ENCODE measurements around the gene ULBP1.
"Not testable (repeated sequence)": the region's sequence is repeated elsewhere in the genome, so short reads cannot be mapped to it uniquely, and the experiment has no call there.

ULBP1 gene

GRCh38 chr6:149924206-149924932 is 39.4 kb upstream of the ULBP1 start:
- no peaks in the 10 kb centered on the region; the same call in 1 of the 2 replicates for H3K4me1 ChIP-seq
- in situ Hi-C loops (cut with MboI; ENCODE audit: low sequenced_read_pairs), result loop anchor here (10.0 to 25.0 kb wide), 2 partner anchors 210 to 862 kb away; partner anchors contain the start of gene LATS1
- H3K4me3 ChIP-seq, result no peak overlapping the region
- no peaks in the 10 kb centered on the region for H3K36me3 ChIP-seq (replicated peaks)
- H3K9me3 ChIP-seq, result no peaks in the 10 kb centered on the region
- no peak for DNase-seq (ENCODE audit: low spot score in 2 of 2)
- no peaks in the 10 kb centered on the region; the same call in 1 of the 2 replicates for H3K27me3 ChIP-seq (ENCODE audit: low read depth)

- H3K9me3 ChIP-seq, result no peaks in the 10 kb centered on the region
- no peak overlapping the region for H3K4me3 ChIP-seq
- in situ Hi-C loops (cut with MboI; ENCODE audit: low sequenced_read_pairs), result loop anchor here (10.0 to 25.0 kb wide), 4 partner anchors 210 to 887 kb away; partner anchors contain the start of gene LATS1
- no peaks in the 10 kb centered on the region; the same call in none of the 2 replicates for H3K27me3 ChIP-seq (ENCODE audit: low read depth)
- no peaks in the 10 kb centered on the region for H3K36me3 ChIP-seq (replicated peaks)
- no peak for DNase-seq (ENCODE audit: low spot score in 2 of 2)
- H3K4me1 ChIP-seq, result no peaks in the 10 kb centered on the region; the same call in 1 of the 2 replicates
Measured at GRCh38 chr6:149924933-149925252, 38.9 kb upstream of the ULBP1 start.

DNA sequence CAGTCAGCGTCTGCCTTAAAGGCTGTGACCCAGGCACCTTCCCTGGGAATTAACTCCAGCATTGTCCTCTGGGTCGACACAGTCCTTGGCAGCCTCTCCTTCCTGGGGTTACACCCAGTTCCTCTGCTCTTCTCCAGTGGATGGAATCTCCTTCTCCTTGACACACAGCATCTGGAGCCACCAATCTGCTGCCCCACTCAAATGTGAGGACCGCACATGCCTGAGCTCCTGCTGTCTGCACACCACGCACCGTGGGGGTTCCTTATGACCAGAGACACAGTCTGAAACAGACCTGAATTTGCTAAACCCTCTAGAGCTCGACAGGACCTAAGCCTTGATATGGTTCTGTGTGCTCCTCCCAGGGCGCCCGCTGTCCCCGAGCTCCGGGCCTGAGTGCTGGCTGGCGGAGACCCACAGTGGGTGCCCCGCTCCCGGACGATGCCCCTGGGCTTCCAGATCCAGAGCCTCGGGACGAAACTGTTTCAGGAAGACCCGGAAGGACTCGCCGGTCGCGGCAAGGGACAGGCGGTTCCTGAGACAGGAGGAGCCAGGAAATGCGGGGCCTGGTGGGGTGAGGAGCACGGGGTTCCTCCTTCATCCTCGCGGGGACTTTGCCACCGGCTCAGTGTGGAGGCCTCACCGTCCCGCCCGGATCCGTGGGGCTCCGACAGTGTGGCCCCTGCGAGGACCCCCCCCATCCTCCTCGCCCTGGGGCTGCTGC is 38.3 kb upstream of the ULBP1 start:
- DNase-seq (ENCODE audit: low spot score in 2 of 2), result no peak
- peaks cover 1% of the 10 kb centered on the region for H3K27me3 ChIP-seq (ENCODE audit: low read depth)
- peak overlapping the region; percentile 16 for H3K4me3 ChIP-seq
- no peaks in the 10 kb centered on the region for H3K36me3 ChIP-seq (replicated peaks)
- no peaks in the 10 kb centered on the region for H3K9me3 ChIP-seq
- in situ Hi-C loops (cut with MboI; ENCODE audit: low sequenced_read_pairs), result loop anchor here (10.0 to 25.0 kb wide), 3 partner anchors 211 to 887 kb away; partner anchors contain the start of gene LATS1
- no peaks in the 10 kb centered on the region; the same call in 1 of the 2 replicates for H3K4me1 ChIP-seq

GRCh38 chr6:149925974-149926777 is 37.6 kb upstream of the ULBP1 start:
- Histone ChIP-seq H3K27me3 (ENCODE audit: low read depth) (peaks cover 4% of the 10 kb centered on the region), H3K9me3 (no peaks in the 10 kb centered on the region), H3K4me3 (peak overlapping the region; percentile 16), H3K36me3 (replicated peaks) (no peaks in the 10 kb centered on the region), H3K4me1 (no peaks in the 10 kb centered on the region; the same call in 1 of the 2 replicates)
- DNase-seq (ENCODE audit: low spot score in 2 of 2), result peak; percentile 67 to 96
- in situ Hi-C loops (cut with MboI; ENCODE audit: low sequenced_read_pairs), result loop anchor here (10.0 to 25.0 kb wide), 3 partner anchors 211 to 886 kb away; partner anchors contain the start of gene LATS1

DNA sequence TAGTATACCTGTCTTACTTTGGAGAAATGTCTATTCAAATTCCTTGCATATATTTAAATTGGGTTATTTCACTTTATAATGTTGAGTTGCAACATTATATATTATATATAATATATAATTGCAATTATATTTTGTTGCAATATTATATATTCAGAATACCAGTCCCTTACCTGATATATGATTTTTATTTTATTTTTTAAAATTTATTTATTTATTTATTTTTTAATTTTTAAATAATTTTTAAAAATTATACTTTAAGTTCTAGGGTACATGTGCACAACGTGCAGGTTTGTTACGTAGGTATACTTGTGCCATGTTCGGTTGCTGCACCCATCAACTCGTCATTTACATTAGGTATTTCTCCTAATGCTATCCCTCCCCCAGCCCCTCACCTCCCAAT is 36.7 kb upstream of the ULBP1 start:
- not testable (repeated sequence) for H3K27me3 ChIP-seq (ENCODE audit: low read depth); DNase-seq (ENCODE audit: low spot score in 2 of 2); H3K4me3 ChIP-seq; H3K36me3 ChIP-seq (replicated peaks); H3K9me3 ChIP-seq; H3K4me1 ChIP-seq
- in situ Hi-C loops (cut with MboI; ENCODE audit: low sequenced_read_pairs), result loop anchor here (10.0 to 25.0 kb wide), 3 partner anchors 212 to 885 kb away; partner anchors contain the start of gene LATS1

DNA sequence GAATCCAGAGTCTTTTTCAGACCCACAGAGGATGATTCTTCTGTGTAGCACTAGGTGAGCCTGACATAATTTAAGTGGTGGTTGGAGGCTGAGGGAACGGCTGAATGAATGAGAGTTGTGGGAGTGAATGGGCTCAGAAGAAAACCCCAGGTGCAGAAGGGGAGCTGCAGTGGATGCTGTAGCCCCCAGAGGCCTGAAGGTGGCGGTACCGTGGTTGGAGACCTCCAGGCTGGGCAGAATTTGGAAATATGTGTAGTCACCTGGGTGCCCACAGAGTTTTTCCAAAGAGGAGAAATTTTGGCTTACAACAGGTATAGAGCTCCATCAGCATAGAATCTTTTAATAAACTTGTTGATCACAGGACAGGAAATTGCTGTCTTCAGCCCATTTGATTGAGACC is 34.3 kb upstream of the ULBP1 start:
- no peaks in the 10 kb centered on the region for H3K4me1 ChIP-seq
- no peaks in the 10 kb centered on the region for H3K36me3 ChIP-seq (replicated peaks)
- H3K9me3 ChIP-seq, result no peaks in the 10 kb centered on the region
- in situ Hi-C loops (cut with MboI; ENCODE audit: low sequenced_read_pairs), result loop anchor here (10.0 to 25.0 kb wide), 3 partner anchors 215 to 883 kb away; partner anchors contain the start of gene LATS1
- H3K27me3 ChIP-seq (ENCODE audit: low read depth), result peaks cover 10% of the 10 kb centered on the region
- no peak overlapping the region for H3K4me3 ChIP-seq
- DNase-seq (ENCODE audit: low spot score in 2 of 2), result peak in 1 of 2 experiments; percentile 63

- Histone ChIP-seq H3K27me3 (ENCODE audit: low read depth) (peaks cover 10% of the 10 kb centered on the region), H3K4me1 (no peaks in the 10 kb centered on the region), H3K36me3 (replicated peaks) (no peaks in the 10 kb centered on the region), H3K4me3 (no peak overlapping the region), H3K9me3 (no peaks in the 10 kb centered on the region)
- no peak for DNase-seq (ENCODE audit: low spot score in 2 of 2)
- in situ Hi-C loops (cut with MboI; ENCODE audit: low sequenced_read_pairs), result loop anchor here (25.0 kb wide), 2 partner anchors 406 to 881 kb away; no protein-coding TSS in a partner anchor
Measured at GRCh38 chr6:149931501-149931900, 32.2 kb upstream of the ULBP1 start.

- H3K9me3 ChIP-seq, result no peaks in the 10 kb centered on the region
- H3K4me3 ChIP-seq, result no peak overlapping the region
- H3K4me1 ChIP-seq, result no peaks in the 10 kb centered on the region
- in situ Hi-C loops (cut with MboI; ENCODE audit: low sequenced_read_pairs), result loop anchor here (25.0 kb wide), 2 partner anchors 404 to 879 kb away; no protein-coding TSS in a partner anchor
- no peaks in the 10 kb centered on the region for H3K36me3 ChIP-seq (replicated peaks)
- DNase-seq (ENCODE audit: low spot score in 2 of 2), result no peak
- peaks cover 14% of the 10 kb centered on the region for H3K27me3 ChIP-seq (ENCODE audit: low read depth)
Measured at GRCh38 chr6:149933036-149933435, 30.7 kb upstream of the ULBP1 start.

DNA sequence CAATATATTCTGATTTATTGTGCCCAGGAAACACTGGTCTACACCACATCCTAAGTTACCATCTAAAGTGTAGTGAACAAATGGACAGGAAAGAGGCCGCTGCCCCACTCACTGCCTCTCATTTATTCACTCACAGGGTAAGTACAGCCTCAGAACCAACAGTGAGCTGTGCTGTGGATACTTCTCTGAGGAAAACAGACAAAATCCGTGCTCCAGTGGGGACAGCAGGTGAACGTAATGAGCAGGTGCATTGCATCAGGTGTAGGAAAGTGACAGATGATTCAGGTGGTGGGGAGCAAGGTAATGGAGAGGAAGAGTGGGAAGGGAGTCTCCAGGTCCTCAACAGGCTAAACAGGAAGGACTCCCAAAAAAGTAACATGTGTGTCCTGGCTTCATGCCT is 30.3 kb upstream of the ULBP1 start:
- no peak for DNase-seq (ENCODE audit: low spot score in 2 of 2)
- H3K4me1 ChIP-seq, result no peaks in the 10 kb centered on the region
- H3K9me3 ChIP-seq, result no peaks in the 10 kb centered on the region
- peaks cover 14% of the 10 kb centered on the region for H3K27me3 ChIP-seq (ENCODE audit: low read depth)
- no peaks in the 10 kb centered on the region for H3K36me3 ChIP-seq (replicated peaks)
- in situ Hi-C loops (cut with MboI; ENCODE audit: low sequenced_read_pairs), result loop anchor here (25.0 kb wide), 2 partner anchors 404 to 879 kb away; no protein-coding TSS in a partner anchor
- H3K4me3 ChIP-seq, result no peak overlapping the region

GRCh38 chr6:149934249-149935156 is 29.2 kb upstream of the ULBP1 start:
- H3K36me3 ChIP-seq (replicated peaks), result no peaks in the 10 kb centered on the region
- H3K9me3 ChIP-seq, result no peaks in the 10 kb centered on the region
- H3K4me3 ChIP-seq, result no peak overlapping the region
- peaks cover 14% of the 10 kb centered on the region for H3K27me3 ChIP-seq (ENCODE audit: low read depth)
- H3K4me1 ChIP-seq, result no peaks in the 10 kb centered on the region
- DNase-seq (ENCODE audit: low spot score in 2 of 2), result peak; percentile 52 to 76
- in situ Hi-C loops (cut with MboI; ENCODE audit: low sequenced_read_pairs), result loop anchor here (5.0 to 25.0 kb wide), 3 partner anchors 73 to 878 kb away; no protein-coding TSS in a partner anchor

DNA sequence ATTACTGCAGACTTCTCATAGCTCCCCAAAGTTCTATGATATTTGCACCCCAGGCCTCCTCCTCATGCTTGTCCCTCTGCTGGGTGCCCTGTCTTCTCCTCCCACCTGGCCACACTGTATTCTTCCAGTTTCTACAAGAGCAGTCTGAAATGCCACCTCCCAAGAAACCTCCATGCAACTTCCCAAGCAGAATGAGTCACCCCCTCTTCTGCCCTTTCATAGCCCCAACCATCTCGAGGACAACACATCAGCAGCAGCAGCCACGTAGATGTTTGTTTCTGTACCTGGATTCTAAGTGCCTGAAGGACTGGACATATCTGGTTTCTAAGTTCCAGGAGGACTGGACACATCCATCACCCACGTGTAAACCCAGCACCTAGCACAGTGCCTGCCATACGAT is 28.5 kb upstream of the ULBP1 start:
- H3K9me3 ChIP-seq, result no peaks in the 10 kb centered on the region
- in situ Hi-C loops (cut with MboI; ENCODE audit: low sequenced_read_pairs), result loop anchor here (5.0 to 25.0 kb wide), 3 partner anchors 72 to 877 kb away; no protein-coding TSS in a partner anchor
- no peaks in the 10 kb centered on the region for H3K4me1 ChIP-seq
- no peak overlapping the region for H3K4me3 ChIP-seq
- H3K36me3 ChIP-seq (replicated peaks), result no peaks in the 10 kb centered on the region
- H3K27me3 ChIP-seq (ENCODE audit: low read depth), result peaks cover 14% of the 10 kb centered on the region
- no peak for DNase-seq (ENCODE audit: low spot score in 2 of 2)

GRCh38 chr6:149935668-149936067 is 28.1 kb upstream of the ULBP1 start:
- Histone ChIP-seq H3K9me3 (no peaks in the 10 kb centered on the region), H3K4me3 (no peak overlapping the region), H3K27me3 (ENCODE audit: low read depth) (peaks cover 10% of the 10 kb centered on the region), H3K36me3 (replicated peaks) (no peaks in the 10 kb centered on the region), H3K4me1 (no peaks in the 10 kb centered on the region)
- DNase-seq (ENCODE audit: low spot score in 2 of 2), result no peak
- in situ Hi-C loops (cut with MboI; ENCODE audit: low sequenced_read_pairs), result loop anchor here (5.0 to 25.0 kb wide), 3 partner anchors 72 to 877 kb away; no protein-coding TSS in a partner anchor
